SK-N-SH treated with all-trans-retinoic acid at 6 μM for 48 hours (cell line): ENCODE results near the gene ATF2.

Experiments used
- ATAC-seq: fragments of 200-7000 bp; cut with Tn5 transposase; 3 replicates; pipeline ENCODE4 v1.9.1; 2020; ENCODE audit warnings: mild to moderate bottlenecking, moderate library complexity
- ARNTL ChIP-seq: fragments of 450-650 bp; formaldehyde crosslinking; IDR thresholded peaks from 2 replicates; pipeline ENCODE4 v1.5.0; 2020; ENCODE audit warnings: low read depth, mild to moderate bottlenecking, moderate library complexity, borderline replicate concordance
- BACH2 ChIP-seq: fragments of 250-450 bp; sonication (Bioruptor Pico); IDR thresholded peaks from 2 replicates; pipeline ENCODE4 v1.9.0; 2021; ENCODE audit warnings: mild to moderate bottlenecking, borderline replicate concordance
- CREB5 ChIP-seq: fragments of 250-450 bp; sonication (Bioruptor Pico); IDR thresholded peaks from 2 replicates; pipeline ENCODE4 v1.5.1; 2020; ENCODE audit warnings: low read depth, mild to moderate bottlenecking, moderate library complexity
- CSDC2 ChIP-seq: fragments of 250-450 bp; sonication (Bioruptor Pico); IDR thresholded peaks from 2 replicates; pipeline ENCODE4 v1.5.0; 2020; ENCODE audit warnings: mild to moderate bottlenecking, moderate library complexity
- CSRNP3 ChIP-seq: fragments of 250-450 bp; sonication (Bioruptor Pico); IDR thresholded peaks from 2 replicates; pipeline ENCODE4 v1.5.1; 2021; ENCODE audit warnings: mild to moderate bottlenecking, moderate library complexity
- ESRRG ChIP-seq: fragments of 250-450 bp; sonication (Bioruptor Pico); IDR thresholded peaks from 2 replicates; pipeline ENCODE4 v1.6.1; 2021; ENCODE audit warnings: mild to moderate bottlenecking
- GLIS3 ChIP-seq: fragments of 250-450 bp; sonication (Bioruptor Pico); IDR thresholded peaks from 2 replicates; pipeline ENCODE4 v1.5.0; 2020; ENCODE audit warnings: mild to moderate bottlenecking, moderate library complexity
- ISL1 ChIP-seq: fragments of 250-450 bp; sonication (Bioruptor Pico); IDR thresholded peaks from 2 replicates; pipeline ENCODE4 v2.1.2; 2022; ENCODE audit warnings: mild to moderate bottlenecking, moderate library complexity
- OSR1 ChIP-seq: fragments of 250-450 bp; sonication (Bioruptor Pico); IDR thresholded peaks from 2 replicates; pipeline ENCODE4 v1.8.0; 2022; ENCODE audit warnings: moderate library complexity, mild to moderate bottlenecking, inconsistent platforms
- PATZ1 ChIP-seq: fragments of 250-450 bp; sonication (Bioruptor Pico); IDR thresholded peaks from 2 replicates; pipeline ENCODE4 v1.8.0; 2020; ENCODE audit warnings: mild to moderate bottlenecking, moderate library complexity, borderline replicate concordance
- POU6F1 ChIP-seq: fragments of 250-450 bp; sonication (Bioruptor Pico); IDR thresholded peaks from 2 replicates; pipeline ENCODE4 v1.8.0; 2021; ENCODE audit warnings: low read depth, mild to moderate bottlenecking, moderate library complexity, borderline replicate concordance
- PPARA ChIP-seq: fragments of 250-450 bp; sonication (Bioruptor Pico); IDR thresholded peaks from 2 replicates; pipeline ENCODE4 v1.5.0; 2020; ENCODE audit warnings: mild to moderate bottlenecking, borderline replicate concordance
- RARB ChIP-seq: fragments of 250-450 bp; sonication (Bioruptor Pico); IDR thresholded peaks from 2 replicates; pipeline ENCODE4 v1.8.0; 2021; ENCODE audit warnings: mild to moderate bottlenecking, moderate library complexity
- SNAI2 ChIP-seq: fragments of 250-450 bp; sonication (Bioruptor Pico); IDR thresholded peaks from 2 replicates; pipeline ENCODE4 v1.5.0; 2020; ENCODE audit warnings: mild to moderate bottlenecking, moderate library complexity
- TCF4 ChIP-seq: fragments of 250-450 bp; sonication (Bioruptor Pico); IDR thresholded peaks from 2 replicates; pipeline ENCODE4 v1.8.0; 2021; ENCODE audit warnings: mild to moderate bottlenecking, moderate library complexity, borderline replicate concordance
- TOX ChIP-seq: fragments of 250-450 bp; sonication (Bioruptor Pico); IDR thresholded peaks from 2 replicates; pipeline ENCODE4 v1.8.0; 2021; ENCODE audit warnings: mild to moderate bottlenecking, moderate library complexity, borderline replicate concordance
- TSHZ2 ChIP-seq: fragments of 250-450 bp; sonication (Bioruptor Pico); IDR thresholded peaks from 2 replicates; pipeline ENCODE4 v1.5.0; 2020; ENCODE audit warnings: mild to moderate bottlenecking, moderate library complexity
- ZC3H10 ChIP-seq: fragments of 250-450 bp; sonication (Bioruptor Pico); IDR thresholded peaks from 2 replicates; pipeline ENCODE4 v1.5.1; 2021; ENCODE audit warnings: mild to moderate bottlenecking, moderate library complexity
- ZFP3 ChIP-seq: fragments of 250-450 bp; sonication (Bioruptor Pico); IDR thresholded peaks from 2 replicates; pipeline ENCODE4 v1.5.0; 2020; ENCODE audit warnings: mild to moderate bottlenecking, moderate library complexity
- ZFP30 ChIP-seq: fragments of 450-650 bp; formaldehyde crosslinking; IDR thresholded peaks from 2 replicates; pipeline ENCODE4 v1.5.0; 2022; ENCODE audit warnings: mild to moderate bottlenecking, moderate library complexity
- ZNF565 ChIP-seq: fragments of 450-650 bp; formaldehyde crosslinking; conservative IDR thresholded peaks from 2 replicates; pipeline ENCODE4 v1.5.0; 2020; ENCODE audit warnings: low read depth, mild to moderate bottlenecking, moderate library complexity
- ZNF70 ChIP-seq: fragments of 450-650 bp; formaldehyde crosslinking; IDR thresholded peaks from 2 replicates; pipeline ENCODE4 v1.5.0; 2020; ENCODE audit warnings: mild to moderate bottlenecking, moderate library complexity
- ZNF8 ChIP-seq: fragments of 450-650 bp; formaldehyde crosslinking; IDR thresholded peaks from 2 replicates; pipeline ENCODE4 v1.5.0; 2020; ENCODE audit warnings: mild to moderate bottlenecking, moderate library complexity

The ATF2 gene

GRCh38 chr2:175063741-175064140 lies 104.3 kb downstream of the ATF2 start:
- ATAC-seq: no peak
- no peak for TF ChIP-seq OSR1 (CRISPR knock-in tag)
- no peak for TF ChIP-seq TOX
- TF ChIP-seq ZNF70 (CRISPR knock-in tag): no peak
- no peak for TF ChIP-seq SNAI2 (CRISPR knock-in tag)
- no peak for TF ChIP-seq CSDC2 (CRISPR knock-in tag)
- no peak for TF ChIP-seq GLIS3 (CRISPR knock-in tag)
- TF ChIP-seq ZNF8 (CRISPR knock-in tag): no peak
- no peak for TF ChIP-seq ZC3H10
- no peak for TF ChIP-seq ZFP30
- no peak for TF ChIP-seq PPARA (CRISPR knock-in tag)
- no peak for TF ChIP-seq ISL1 (CRISPR knock-in tag)
- no peak for TF ChIP-seq ZNF565 (CRISPR knock-in tag)
- TF ChIP-seq TSHZ2: no peak
- no peak for TF ChIP-seq ESRRG
- TF ChIP-seq PATZ1 (CRISPR knock-in tag): no peak
- no peak for TF ChIP-seq BACH2 (CRISPR knock-in tag)
- TF ChIP-seq RARB: no peak
- TF ChIP-seq TCF4: no peak
- TF ChIP-seq POU6F1 (CRISPR knock-in tag): no peak

- TF ChIP-seq ZNF8 (CRISPR knock-in tag) (no peak), PPARA (CRISPR knock-in tag) (no peak), ZC3H10 (no peak), ISL1 (CRISPR knock-in tag) (no peak), CREB5 (CRISPR knock-in tag) (no peak), ZNF565 (CRISPR knock-in tag) (no peak), OSR1 (CRISPR knock-in tag) (no peak), ZFP3 (CRISPR knock-in tag) (no peak), RARB (no peak), SNAI2 (CRISPR knock-in tag) (no peak), TCF4 (no peak), TSHZ2 (no peak), ESRRG (no peak), ARNTL (no peak), CSRNP3 (CRISPR knock-in tag) (no peak), TOX (no peak)
- ATAC-seq: no peak
Observed at GRCh38 chr2:175062787-175063585, 105.0 kb downstream of the ATF2 start.
